Gastrocnemius medialis (tissue), 4 donors: Measurements from ENCODE around the gene MNAT1. TPM values are rescaled to one million over a fixed set of nuclear protein-coding genes. Genes with fewer than 3 reads are reported as not detected.

Experiments
- total RNA-seq, 4 donors: library from RNA; depleted of rRNA; stranded (reverse); fragments of >200 nt; gene quantifications; one replicate each; pipeline versions ENCODE4 v1.1.0 to v1.2.3, GENCODE V29; 2016

MNAT1 gene
- total RNA-seq, 4 donors from 2014 or later, result 50.1 to 69.2 (median 62.0) TPM

Other genes with a start within 250 kb of the MNAT1 start
- 1 to 10 TPM; 1.1 to 3.3 (median 2.4) TPM for gene C14orf39, start 248.7 kb upstream of the MNAT1 start, total RNA-seq
- under 1 TPM in 3 of 4 donors, not detected in 1; 0.32 to 0.61 (median 0.40) TPM for gene SIX6, start 225.6 kb upstream of the MNAT1 start, total RNA-seq
- 10 to 100 TPM; 28.3 to 76.4 (median 56.3) TPM for gene SIX1, start 85.3 kb upstream of the MNAT1 start, total RNA-seq
- gene SIX4, start 10.4 kb upstream of the MNAT1 start, total RNA-seq, result 10 to 100 TPM; 27.8 to 62.6 (median 46.1) TPM
- 1 to 10 TPM; 5.9 to 7.6 (median 6.5) TPM for gene TRMT5, start 246.3 kb downstream of the MNAT1 start, total RNA-seq
- gene SLC38A6, start 246.5 kb downstream of the MNAT1 start, total RNA-seq, result 10 to 100 TPM in 1 of 4 donors, 1 to 10 TPM in 3; 4.0 to 22.6 (median 7.0) TPM